Hepatocyte (in vitro differentiated cells): ENCODE results near the gene RPL38. TPM values are rescaled to one million over a fixed set of nuclear protein-coding genes. Genes with fewer than 3 reads are reported as not detected.

ENCODE experiments used
- DNase-seq: peaks from one replicate; pipeline ENCODE4 v3.0.0-alpha.2; 2016; ENCODE audit warnings: low spot score
- H2AFZ ChIP-seq: fragments of 200-600 bp; sonication (generic); 2 replicates; pipeline ENCODE4 v1.6.0; 2016; ENCODE audit warnings: antibody characterized with exemption, mild to moderate bottlenecking
- H3K27ac ChIP-seq: fragments of 200-600 bp; sonication (generic); 2 replicates; pipeline ENCODE4 v1.5.1; 2016; ENCODE audit warnings: mild to moderate bottlenecking
- H3K27me3 ChIP-seq: fragments of 200-600 bp; sonication (generic); 2 replicates; pipeline ENCODE4 v1.6.1; 2016
- H3K36me3 ChIP-seq: fragments of 200-600 bp; sonication (generic); replicated peaks from 2 replicates; pipeline ENCODE4 v1.5.1; 2016; ENCODE audit warnings: low read depth; ENCODE audit not compliant: insufficient read depth
- H3K4me1 ChIP-seq: fragments of 200-600 bp; sonication (generic); 2 replicates; pipeline ENCODE4 v1.5.1; 2016; ENCODE audit warnings: mild to moderate bottlenecking, moderate library complexity; ENCODE audit not compliant: insufficient read depth
- H3K4me2 ChIP-seq: fragments of 200-600 bp; sonication (generic); 2 replicates; pipeline ENCODE4 v1.6.0; 2016
- H3K4me3 ChIP-seq: fragments of 200-600 bp; sonication (generic); 2 replicates; pipeline ENCODE4 v1.5.1; 2016; ENCODE audit warnings: mild to moderate bottlenecking
- H3K79me2 ChIP-seq: fragments of 200-600 bp; sonication (generic); 2 replicates; pipeline ENCODE4 v1.6.0; 2017; ENCODE audit warnings: mild to moderate bottlenecking
- H3K9me2 ChIP-seq: fragments of 200-600 bp; sonication (generic); replicated peaks from 2 replicates; pipeline ENCODE4 v1.6.0; 2017; ENCODE audit warnings: mild to moderate bottlenecking; ENCODE audit not compliant: insufficient read depth
- H3K9me3 ChIP-seq: fragments of 200-600 bp; sonication (generic); 2 replicates; pipeline ENCODE4 v1.5.1; 2016; ENCODE audit warnings: low read depth, mild to moderate bottlenecking
- H4K20me1 ChIP-seq: fragments of 200-600 bp; sonication (generic); 2 replicates; pipeline ENCODE4 v1.6.0; 2016; ENCODE audit warnings: mild to moderate bottlenecking; ENCODE audit not compliant: insufficient read depth, poor library complexity, severe bottlenecking
- EZH2 ChIP-seq: fragments of 200-600 bp; sonication (generic); IDR thresholded peaks from 2 replicates; pipeline ENCODE4 v1.6.1; 2016; ENCODE audit warnings: antibody characterized with exemption, mild to moderate bottlenecking, borderline replicate concordance
- EZH2phosphoT487 ChIP-seq: fragments of 200-600 bp; sonication (generic); IDR thresholded peaks from one replicate; pipeline ENCODE4 v1.6.1; 2018; ENCODE audit warnings: antibody characterized with exemption, mild to moderate bottlenecking, low read depth, moderate library complexity; ENCODE audit not compliant: unreplicated experiment, severe bottlenecking
- WGBS: methylation state at CpG from one replicate; pipeline ENCODE4 v1.1.6; 2016; ENCODE audit warnings: low lambda C conversion rate; ENCODE audit errors: missing lambda C conversion rate; 5-methylcytosine and 5-hydroxymethylcytosine counted together
- polyA plus RNA-seq: library from polyadenylated mRNA; unstranded; fragments of >200 nt; fragmentation: Nextera tagmentation; extraction: Ambion mirVana; gene quantifications from 2 replicates; pipeline ENCODE4 v1.2.1, GENCODE V29; 2016
- total RNA-seq: library from RNA; depleted of rRNA; stranded (reverse); fragments of >200 nt; gene quantifications from 2 replicates; pipeline ENCODE4 v1.2.3, GENCODE V29; 2014
- TF ChIP-seq, protein P1 (sequence below): fragments of 200-600 bp; sonication (generic); IDR thresholded peaks from 2 replicates; pipeline ENCODE4 v1.5.1; 2016; ENCODE audit warnings: antibody characterized with exemption, mild to moderate bottlenecking; ENCODE audit not compliant: poor library complexity

Gene RPL38
- total and polyA plus RNA-seq, 2 experiments from 2014 or later: 276 to 758 TPM

- TF ChIP-seq EZH2phosphoT487: no peak
- TF ChIP-seq, protein P1, sequence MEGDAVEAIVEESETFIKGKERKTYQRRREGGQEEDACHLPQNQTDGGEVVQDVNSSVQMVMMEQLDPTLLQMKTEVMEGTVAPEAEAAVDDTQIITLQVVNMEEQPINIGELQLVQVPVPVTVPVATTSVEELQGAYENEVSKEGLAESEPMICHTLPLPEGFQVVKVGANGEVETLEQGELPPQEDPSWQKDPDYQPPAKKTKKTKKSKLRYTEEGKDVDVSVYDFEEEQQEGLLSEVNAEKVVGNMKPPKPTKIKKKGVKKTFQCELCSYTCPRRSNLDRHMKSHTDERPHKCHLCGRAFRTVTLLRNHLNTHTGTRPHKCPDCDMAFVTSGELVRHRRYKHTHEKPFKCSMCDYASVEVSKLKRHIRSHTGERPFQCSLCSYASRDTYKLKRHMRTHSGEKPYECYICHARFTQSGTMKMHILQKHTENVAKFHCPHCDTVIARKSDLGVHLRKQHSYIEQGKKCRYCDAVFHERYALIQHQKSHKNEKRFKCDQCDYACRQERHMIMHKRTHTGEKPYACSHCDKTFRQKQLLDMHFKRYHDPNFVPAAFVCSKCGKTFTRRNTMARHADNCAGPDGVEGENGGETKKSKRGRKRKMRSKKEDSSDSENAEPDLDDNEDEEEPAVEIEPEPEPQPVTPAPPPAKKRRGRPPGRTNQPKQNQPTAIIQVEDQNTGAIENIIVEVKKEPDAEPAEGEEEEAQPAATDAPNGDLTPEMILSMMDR: peak; percentile 36
- H3K36me3 ChIP-seq: no peaks in the 10 kb centered on the region
- H3K4me1 ChIP-seq: peaks cover 38% of the 10 kb centered on the region
Measured at GRCh38 chr17:74212913-74213791, 9.7 kb downstream of the RPL38 start, which contains the start of gene TTYH2. Gene TTYH2 (plus strand): TSS chr17:74213571. CDS start chr17:74213588, 17 bp downstream.

GRCh38 chr17:74213861-74214391 lies 10.4 kb downstream of the RPL38 start:
- H3K9me2 ChIP-seq: no peaks in the 10 kb centered on the region
- H3K27me3 ChIP-seq: no peaks in the 10 kb centered on the region
- H3K27ac ChIP-seq: no peak overlapping the region
- H3K4me1 ChIP-seq: peaks cover 38% of the 10 kb centered on the region
- TF ChIP-seq EZH2phosphoT487 (no peak), EZH2 (no peak)
- TF ChIP-seq, protein P1: no peak
- 15% methylated on average over 24 of the region's 33 CpGs for WGBS
- peaks cover 4% of the 10 kb centered on the region for H3K79me2 ChIP-seq
- H4K20me1 ChIP-seq: peaks cover 22% of the 10 kb centered on the region
- no peaks in the 10 kb centered on the region for H3K36me3 ChIP-seq
- no peak for DNase-seq
- peak overlapping the region; percentile 86 for H3K4me2 ChIP-seq
- H2AFZ ChIP-seq: no peak overlapping the region
- H3K4me3 ChIP-seq: peak overlapping the region; percentile 56
- H3K9me3 ChIP-seq: no peaks in the 10 kb centered on the region

More at GRCh38 chr17:74212913-74213791, 9.7 kb downstream of the RPL38 start, which contains the start of gene TTYH2:
- Histone ChIP-seq H3K9me3 (no peaks in the 10 kb centered on the region), H3K27me3 (no peaks in the 10 kb centered on the region), H3K27ac (peak within 1 kb of the TSS; percentile 41), H4K20me1 (peaks cover 30% of the 10 kb centered on the region), H3K79me2 (peaks cover 6% of the 10 kb centered on the region), H3K9me2 (no peaks in the 10 kb centered on the region), H3K4me2 (peak within 1 kb of the TSS; percentile 86), H2AFZ (peak within 1 kb of the TSS; percentile 86), H3K4me3 (peak within 1 kb of the TSS; percentile 56)
- peak; percentile 95 for DNase-seq
- WGBS: 2% methylated on average over 27 of the region's 62 CpGs

- Histone ChIP-seq H3K27me3 (no peaks in the 10 kb centered on the region), H3K4me3 (no peak overlapping the region), H3K4me2 (peak overlapping the region; percentile 86), H3K79me2 (peaks cover 4% of the 10 kb centered on the region), H3K27ac (no peak overlapping the region), H3K9me2 (no peaks in the 10 kb centered on the region), H4K20me1 (peaks cover 17% of the 10 kb centered on the region), H3K4me1 (peaks cover 38% of the 10 kb centered on the region), H3K36me3 (no peaks in the 10 kb centered on the region), H2AFZ (no peak overlapping the region), H3K9me3 (no peaks in the 10 kb centered on the region)
- DNase-seq: no peak
- WGBS: 75% methylated on average over 16 of the region's 16 CpGs
- TF ChIP-seq EZH2phosphoT487 (no peak), EZH2 (no peak)
- TF ChIP-seq, protein P1: no peak
Measured at GRCh38 chr17:74214484-74215341, 11.2 kb downstream of the RPL38 start.
